ENCODE measurements around the gene MAP3K12. TPM values are rescaled to one million over a fixed set of nuclear protein-coding genes. Genes with fewer than 3 reads are reported as not detected.
"Not testable (repeated sequence)": the region's sequence is repeated elsewhere in the genome, so short reads cannot be mapped to it uniquely, and the experiment has no call there.

Gene MAP3K12
- 61.5 TPM for polyA plus RNA-seq (2012; ENCODE audit: insufficient read depth, insufficient read length, low read depth)

GRCh38 chr12:53499266-53500141 lies at the start of gene MAP3K12:
Gene MAP3K12 (minus strand): TSS chr12:53499458. CDS start chr12:53487391, 12,067 bp downstream.
- peak; percentile 75 for DNase-seq
- TF ChIP-seq CTCF (IDR thresholded peaks at IDR 0.05; ENCODE audit: low read depth, low read length): no peak
- no peaks in the 10 kb centered on the region for H3K9me3 ChIP-seq
- peaks cover 10% of the 10 kb centered on the region for H3K36me3 ChIP-seq
- H3K4me3 ChIP-seq (ENCODE audit: low read depth, low read length): peak within 1 kb of the TSS; percentile 65
- peaks cover 6% of the 10 kb centered on the region for H3K4me1 ChIP-seq
- H3K27me3 ChIP-seq: no peaks in the 10 kb centered on the region

GRCh38 chr12:53548354-53548753 lies 49.1 kb upstream of the MAP3K12 start:
- not testable (repeated sequence) for H3K4me3 ChIP-seq (ENCODE audit: low read depth, low read length); H3K27me3 ChIP-seq; H3K9me3 ChIP-seq; H3K4me1 ChIP-seq; DNase-seq; H3K36me3 ChIP-seq

GRCh38 chr12:53543539-53543938 lies 44.3 kb upstream of the MAP3K12 start:
- Histone ChIP-seq H3K36me3 (peaks cover 9% of the 10 kb centered on the region), H3K27me3 (no peaks in the 10 kb centered on the region), H3K4me1 (no peaks in the 10 kb centered on the region), H3K4me3 (ENCODE audit: low read depth, low read length) (no peak overlapping the region), H3K9me3 (no peaks in the 10 kb centered on the region)
- DNase-seq: peak; percentile 66
- TF ChIP-seq CTCF (IDR thresholded peaks at IDR 0.05; ENCODE audit: low read depth, low read length): peak; percentile 96

- no peaks in the 10 kb centered on the region for H3K9me3 ChIP-seq
- no peak for TF ChIP-seq CTCF (IDR thresholded peaks at IDR 0.05; ENCODE audit: low read depth, low read length)
- H3K27me3 ChIP-seq: no peaks in the 10 kb centered on the region
- peaks cover 15% of the 10 kb centered on the region for H3K36me3 ChIP-seq
- DNase-seq: no peak
- H3K4me1 ChIP-seq: no peaks in the 10 kb centered on the region
- H3K4me3 ChIP-seq (ENCODE audit: low read depth, low read length): no peak overlapping the region
Measured at GRCh38 chr12:53539526-53539925, 40.3 kb upstream of the MAP3K12 start.

GRCh38 chr12:53538209-53538689 lies 39.0 kb upstream of the MAP3K12 start:
- no peak for DNase-seq
- no peaks in the 10 kb centered on the region for H3K9me3 ChIP-seq
- H3K27me3 ChIP-seq: no peaks in the 10 kb centered on the region
- no peaks in the 10 kb centered on the region for H3K4me1 ChIP-seq
- H3K4me3 ChIP-seq (ENCODE audit: low read depth, low read length): no peak overlapping the region
- no peak for TF ChIP-seq CTCF (IDR thresholded peaks at IDR 0.05; ENCODE audit: low read depth, low read length)
- peaks cover 23% of the 10 kb centered on the region for H3K36me3 ChIP-seq

- no peaks in the 10 kb centered on the region for H3K9me3 ChIP-seq
- H3K4me3 ChIP-seq (ENCODE audit: low read depth, low read length): no peak overlapping the region
- H3K4me1 ChIP-seq: no peaks in the 10 kb centered on the region
- no peak for TF ChIP-seq CTCF (IDR thresholded peaks at IDR 0.05; ENCODE audit: low read depth, low read length)
- no peak for DNase-seq
- peaks cover 20% of the 10 kb centered on the region for H3K36me3 ChIP-seq
- no peaks in the 10 kb centered on the region for H3K27me3 ChIP-seq
Measured at GRCh38 chr12:53536962-53537361, 37.7 kb upstream of the MAP3K12 start.
